ENCODE data around the gene SLC47A2. TPM values are rescaled to one million over a fixed set of nuclear protein-coding genes. Genes with fewer than 3 reads are reported as not detected.
A peak's percentile ranks its signal among the peaks of the same experiment; 100 is the strongest.

The SLC47A2 gene
- total RNA-seq, 2 experiments from 2014 or later: not detected

DNA sequence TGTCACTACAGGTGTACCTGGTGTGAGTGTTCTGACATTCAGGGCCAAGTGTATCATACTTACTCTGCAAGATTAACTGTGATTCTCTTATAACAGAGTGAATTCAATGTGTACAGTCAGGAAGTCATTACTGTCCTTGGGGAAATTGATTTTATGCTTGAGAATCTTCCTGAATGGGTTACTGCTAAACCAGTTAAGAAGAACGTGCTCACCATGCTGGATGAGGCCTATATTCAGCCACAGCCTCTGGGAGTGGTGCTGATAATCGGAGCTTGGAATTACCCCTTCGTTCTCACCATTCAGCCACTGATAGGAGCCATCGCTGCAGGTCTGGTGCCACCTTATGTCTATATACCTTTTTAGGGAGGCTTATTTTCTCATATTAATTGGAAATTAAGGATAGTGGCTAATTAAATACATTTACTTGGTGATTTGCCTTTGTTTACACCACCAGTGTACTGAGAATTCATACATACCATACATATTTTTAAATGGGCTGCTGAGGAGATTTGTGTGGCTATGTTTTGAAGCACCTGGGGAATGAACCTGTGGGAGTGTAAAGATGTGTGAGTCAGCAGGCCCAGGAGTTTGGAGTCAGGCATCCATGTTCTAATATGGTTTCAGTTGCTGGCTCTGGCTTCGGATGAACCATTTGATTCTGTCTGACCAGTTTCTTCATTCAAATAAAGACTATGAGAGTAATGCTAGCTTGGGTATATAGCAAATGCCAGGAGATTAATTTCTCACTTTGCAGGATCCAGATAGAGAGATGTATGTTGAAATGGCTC, 64.7 kb downstream of the SLC47A2 start:
- POLR2A ChIA-PET: no interaction called here
- H3K27me3 Mint-ChIP-seq: no peaks in the 10 kb centered on the region
- H3K4me1 Mint-ChIP-seq: peaks cover 33% of the 10 kb centered on the region
- H3K9me3 Mint-ChIP-seq: no peaks in the 10 kb centered on the region
- DNase-seq (no peak), ATAC-seq (ENCODE audit: low read depth) (no peak)
- no peak overlapping the region for H3K27ac Mint-ChIP-seq
- peaks cover 30% of the 10 kb centered on the region for H3K36me3 Mint-ChIP-seq
- H3K4me3 Mint-ChIP-seq: no peak overlapping the region

DNA sequence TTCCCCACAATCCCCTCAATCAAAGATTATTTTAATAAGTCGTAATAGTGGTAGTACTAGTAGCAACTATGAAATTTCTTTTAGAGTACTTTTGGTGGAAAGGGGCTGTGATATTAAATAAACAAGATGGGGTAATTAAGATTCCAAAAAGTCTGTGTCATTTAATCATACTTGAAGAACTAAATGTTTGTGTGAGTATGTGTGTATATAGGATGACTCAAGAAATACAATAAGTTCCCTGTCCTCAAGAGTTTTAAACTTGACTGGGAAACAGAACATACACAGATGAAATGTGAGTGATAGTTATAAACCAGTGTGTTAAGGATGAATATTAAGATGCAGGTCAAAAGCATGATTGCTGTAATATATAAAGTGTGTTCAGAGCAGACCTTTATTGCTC, 65.6 kb downstream of the SLC47A2 start:
- POLR2A ChIA-PET: no interaction called here
- peaks cover 36% of the 10 kb centered on the region for H3K4me1 Mint-ChIP-seq

DNA sequence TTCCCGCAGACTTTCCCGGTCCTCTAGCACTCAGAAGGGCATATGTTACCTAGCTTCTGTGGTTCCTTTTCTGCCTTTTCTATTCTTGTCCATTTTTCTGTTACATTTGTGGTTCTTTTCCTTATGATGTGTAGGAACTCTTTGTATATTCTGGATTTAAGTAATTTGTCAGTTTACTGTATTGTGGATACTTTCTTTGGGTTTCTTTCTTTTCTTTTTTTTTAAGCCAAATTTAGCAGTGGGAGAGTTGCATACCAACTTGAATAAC, 67.2 kb downstream of the SLC47A2 start:
- POLR2A ChIA-PET: interaction anchor here (1.2 to 1.7 kb wide), 2 partner anchors 95 to 113 kb away, joined by 6 to 10 read pairs; no protein-coding TSS in a partner anchor
- Mint-ChIP-seq H3K27me3 (peaks cover 5% of the 10 kb centered on the region), H3K9me3 (no peaks in the 10 kb centered on the region), H3K4me1 (peaks cover 36% of the 10 kb centered on the region), H3K4me3 (peak overlapping the region; percentile 93), H3K27ac (peak overlapping the region; percentile 89), H3K36me3 (peaks cover 17% of the 10 kb centered on the region)
- no peak for ATAC-seq (ENCODE audit: low read depth)
- DNase-seq: no peak

More for the DNA sequence above, 65.6 kb downstream of the SLC47A2 start:
- H3K9me3 Mint-ChIP-seq: no peaks in the 10 kb centered on the region
- ATAC-seq (ENCODE audit: low read depth) (no peak), DNase-seq (no peak)
- peaks cover 1% of the 10 kb centered on the region for H3K27me3 Mint-ChIP-seq
- no peak overlapping the region for H3K27ac Mint-ChIP-seq
- peaks cover 26% of the 10 kb centered on the region for H3K36me3 Mint-ChIP-seq
- no peak overlapping the region for H3K4me3 Mint-ChIP-seq

DNA sequence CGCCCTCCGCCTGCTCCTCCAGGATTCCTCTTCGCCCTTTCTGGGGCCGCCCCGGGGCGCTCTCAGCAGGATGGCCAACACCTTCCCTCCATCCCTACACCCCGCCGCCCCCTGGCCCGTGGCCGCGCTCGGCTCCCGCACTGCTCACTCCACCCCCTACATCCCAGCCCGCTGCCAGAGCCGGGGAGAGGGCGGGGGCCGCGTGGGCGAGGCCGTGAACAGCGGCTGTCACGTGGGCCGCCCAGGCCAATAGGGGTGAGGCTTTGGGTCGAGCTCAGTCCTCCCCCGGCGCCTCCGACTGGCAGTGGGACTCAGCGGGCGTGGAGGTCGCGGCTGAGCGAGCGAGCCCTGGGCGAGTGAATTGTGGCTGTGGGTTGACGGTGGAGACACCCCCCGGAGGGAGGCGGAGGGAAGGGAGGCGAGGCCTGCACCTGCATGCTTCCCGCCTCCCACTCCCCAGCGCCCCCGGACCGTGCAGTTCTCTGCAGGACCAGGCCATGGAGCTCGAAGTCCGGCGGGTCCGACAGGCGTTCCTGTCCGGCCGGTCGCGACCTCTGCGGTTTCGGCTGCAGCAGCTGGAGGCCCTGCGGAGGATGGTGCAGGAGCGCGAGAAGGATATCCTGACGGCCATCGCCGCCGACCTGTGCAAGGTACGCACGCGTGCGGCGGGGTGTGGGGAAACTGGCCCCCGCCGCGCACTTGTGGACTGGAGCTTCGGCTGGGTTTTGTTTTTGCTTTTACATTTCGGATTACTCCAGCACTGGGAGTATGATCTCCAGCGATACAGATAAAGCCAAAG, 67.7 kb downstream of the SLC47A2 start, which contains the start of gene ALDH3A2:
Gene ALDH3A2 (plus strand): TSS at position 277 of the 799 bp plus-strand sequence. CDS start 221 bp downstream, at position 498.
- peaks cover 13% of the 10 kb centered on the region for H3K36me3 Mint-ChIP-seq
- POLR2A ChIA-PET: interaction anchor here (1.0 to 1.7 kb wide), 7 partner anchors 8 to 329 kb away, joined by 3 to 10 read pairs (median 6); partner anchors contain the start of genes AKAP10 and MAPK7
- DNase-seq (peak; percentile 93), ATAC-seq (ENCODE audit: low read depth) (peak; percentile 96)
- H3K27me3 Mint-ChIP-seq: peaks cover 8% of the 10 kb centered on the region
- H3K4me3 Mint-ChIP-seq: peak within 1 kb of the TSS; percentile 93
- no peaks in the 10 kb centered on the region for H3K9me3 Mint-ChIP-seq
- H3K4me1 Mint-ChIP-seq: peaks cover 36% of the 10 kb centered on the region
- H3K27ac Mint-ChIP-seq: peak within 1 kb of the TSS; percentile 89

DNA sequence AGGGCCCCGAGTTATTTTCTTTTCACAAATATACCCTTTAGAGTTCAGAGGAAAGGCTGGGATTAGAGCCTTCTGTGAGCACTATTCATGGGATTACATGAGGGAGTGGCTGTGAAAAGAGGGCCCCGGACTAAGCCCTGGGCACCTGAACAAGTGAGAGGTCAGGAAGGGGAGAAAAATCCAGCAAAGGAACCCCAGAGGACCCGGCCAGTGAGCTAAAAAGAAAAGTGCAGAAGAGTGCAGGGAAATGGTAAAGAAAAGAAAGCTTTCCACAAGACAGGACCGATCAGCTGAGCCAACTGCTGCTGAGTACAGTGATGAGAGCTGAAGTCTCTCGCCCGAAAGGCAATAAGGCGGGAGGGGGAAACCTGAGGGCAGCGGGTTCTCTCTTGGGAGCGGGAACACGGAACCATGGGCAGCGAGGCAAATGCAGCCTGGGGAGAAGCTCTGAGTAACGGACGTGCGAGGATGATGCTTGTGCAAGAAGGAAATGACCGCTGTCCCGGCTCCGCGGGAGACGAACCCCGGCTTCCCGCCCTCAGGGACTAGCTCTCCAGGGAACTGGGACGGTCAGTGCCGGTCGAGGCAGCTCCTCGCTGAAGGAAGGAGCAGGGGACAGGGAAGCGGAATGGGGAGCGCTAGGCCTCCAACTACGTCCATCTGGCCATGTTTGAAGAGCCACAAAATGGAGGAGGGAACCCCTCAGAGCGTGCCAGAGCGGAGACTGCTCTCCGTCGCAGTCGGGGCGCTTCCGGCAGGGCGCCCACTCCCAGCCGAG, 68.5 kb downstream of the SLC47A2 start:
- H3K36me3 Mint-ChIP-seq: peaks cover 6% of the 10 kb centered on the region
- H3K27me3 Mint-ChIP-seq: peaks cover 8% of the 10 kb centered on the region
- no peaks in the 10 kb centered on the region for H3K9me3 Mint-ChIP-seq
- ATAC-seq (ENCODE audit: low read depth) (peak; percentile 56), DNase-seq (no peak)
- H3K27ac Mint-ChIP-seq: peak overlapping the region; percentile 89
- POLR2A ChIA-PET: interaction anchor here (0.7 to 1.7 kb wide), 9 partner anchors 9 to 330 kb away, joined by 3 to 10 read pairs (median 5); partner anchors contain the start of genes AKAP10 and MAPK7
- peak overlapping the region; percentile 93 for H3K4me3 Mint-ChIP-seq
- H3K4me1 Mint-ChIP-seq: peaks cover 36% of the 10 kb centered on the region

DNA sequence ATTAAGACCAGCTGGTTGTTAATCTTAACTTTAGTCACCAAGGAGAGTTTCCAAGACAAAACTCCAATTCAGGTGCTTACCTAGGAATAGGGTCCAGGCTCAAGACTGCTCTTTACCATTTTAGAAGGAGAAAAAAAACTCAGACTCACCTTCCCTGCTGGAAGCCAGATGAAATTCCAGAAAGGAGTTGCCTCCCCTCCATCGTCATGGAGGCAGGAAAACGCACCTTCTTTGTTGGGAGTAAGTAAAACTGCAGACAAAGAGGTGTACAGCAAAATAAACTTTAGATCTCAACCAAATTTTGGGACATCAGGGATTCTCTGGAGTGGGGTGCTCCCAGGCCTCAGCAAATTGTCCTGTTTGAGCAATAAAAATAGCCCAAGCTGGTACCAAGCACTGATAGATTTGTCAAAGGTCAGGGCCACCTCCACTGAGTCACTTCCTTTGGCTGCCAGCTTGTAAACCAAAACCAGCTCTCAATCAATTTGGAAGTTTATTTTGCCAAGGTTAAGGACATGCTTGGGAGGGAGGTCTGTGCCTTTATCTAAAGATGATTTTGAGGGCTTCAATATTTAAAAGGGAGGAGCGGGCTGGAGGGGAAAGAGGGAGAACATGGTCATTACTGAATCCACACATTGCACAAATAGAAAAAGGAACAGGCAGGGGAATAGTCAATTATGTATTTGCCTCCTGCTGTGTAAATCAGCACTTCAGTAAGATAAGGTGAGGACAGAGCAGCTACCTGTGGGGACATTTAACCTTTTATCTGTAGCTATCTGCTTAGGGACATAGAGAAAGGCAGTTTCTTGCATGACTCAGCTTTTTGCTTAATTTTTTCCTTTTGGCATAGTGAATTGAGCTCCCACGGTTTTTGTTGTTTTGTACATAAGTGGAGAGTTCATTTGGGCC, 69.3 kb downstream of the SLC47A2 start:
- Mint-ChIP-seq H3K9me3 (no peaks in the 10 kb centered on the region), H3K4me3 (peak overlapping the region; percentile 93), H3K27ac (peak overlapping the region; percentile 89), H3K36me3 (peaks cover 3% of the 10 kb centered on the region), H3K4me1 (peaks cover 42% of the 10 kb centered on the region), H3K27me3 (peaks cover 15% of the 10 kb centered on the region)
- DNase-seq (no peak), ATAC-seq (ENCODE audit: low read depth) (no peak)
- POLR2A ChIA-PET: interaction anchor here (0.7 to 1.7 kb wide), 8 partner anchors 8 to 331 kb away, joined by 3 to 8 read pairs (median 4); partner anchors contain the start of gene AKAP10

DNA sequence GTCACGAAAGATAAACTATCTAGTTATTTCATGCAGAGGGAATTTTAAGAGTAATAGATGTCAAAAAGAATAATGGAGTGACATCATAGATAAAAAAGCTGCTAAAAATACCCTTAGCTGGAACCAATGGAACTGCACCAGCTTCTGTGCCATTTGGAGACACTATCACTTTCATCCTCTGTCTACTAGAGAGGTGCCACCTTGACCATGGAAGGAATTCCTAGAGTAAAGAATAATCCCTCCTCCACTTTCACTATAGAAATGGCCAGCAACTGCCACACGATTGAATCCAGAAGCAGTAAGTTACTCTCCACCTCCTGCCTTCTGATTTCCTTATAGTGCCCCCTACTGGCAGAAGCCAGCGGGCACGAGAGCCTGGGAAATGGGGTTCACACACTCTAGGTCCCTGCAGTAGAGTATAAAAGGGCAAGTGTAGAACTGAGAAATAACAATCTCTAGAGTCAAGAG, 70.6 kb downstream of the SLC47A2 start:
- Mint-ChIP-seq H3K9me3 (no peaks in the 10 kb centered on the region), H3K27ac (no peak overlapping the region), H3K4me3 (no peak overlapping the region), H3K36me3 (no peaks in the 10 kb centered on the region), H3K4me1 (peaks cover 38% of the 10 kb centered on the region), H3K27me3 (peaks cover 21% of the 10 kb centered on the region)
- POLR2A ChIA-PET: no interaction called here
- no peak for ATAC-seq (ENCODE audit: low read depth)
- peak; percentile 66 for DNase-seq

DNA sequence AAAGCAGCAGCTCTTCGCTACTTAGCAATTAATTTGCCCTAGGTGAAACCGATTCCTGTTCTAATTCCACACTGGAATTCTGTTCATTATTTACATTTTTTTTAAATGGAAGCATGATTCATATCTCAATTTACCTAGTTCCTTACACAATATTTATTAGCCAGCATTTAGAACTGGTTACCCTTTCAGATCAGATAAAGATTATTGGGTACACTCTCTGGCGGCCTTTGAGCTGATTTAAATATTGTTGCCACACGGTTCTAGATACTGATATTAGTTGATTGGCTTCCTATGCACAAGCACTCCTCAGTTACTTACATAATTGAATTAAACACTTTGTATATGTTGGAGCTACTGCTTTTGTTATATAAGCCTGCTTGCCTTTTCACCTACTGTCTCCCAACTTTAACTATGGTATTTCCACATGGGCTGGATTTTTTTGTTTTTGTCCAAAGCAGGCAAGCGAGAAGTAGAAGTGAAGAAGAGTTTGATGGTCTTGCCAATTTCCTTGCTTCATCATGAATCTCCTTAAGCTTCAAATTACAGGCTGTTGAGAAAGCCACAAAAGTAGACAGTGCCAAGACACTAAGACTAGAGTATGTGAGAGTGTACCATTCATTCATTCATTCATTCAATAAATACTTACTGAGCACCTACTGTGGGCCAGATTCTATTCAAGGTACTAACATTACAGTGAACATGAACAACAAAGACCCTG, 71.7 kb downstream of the SLC47A2 start:
- DNase-seq: no peak
- H3K4me3 Mint-ChIP-seq: no peak overlapping the region
- no peak for ATAC-seq (ENCODE audit: low read depth)
- POLR2A ChIA-PET: no interaction called here
- H3K27ac Mint-ChIP-seq: no peak overlapping the region
- H3K27me3 Mint-ChIP-seq: peaks cover 25% of the 10 kb centered on the region
- H3K4me1 Mint-ChIP-seq: peaks cover 32% of the 10 kb centered on the region
- no peaks in the 10 kb centered on the region for H3K9me3 Mint-ChIP-seq
- no peaks in the 10 kb centered on the region for H3K36me3 Mint-ChIP-seq

DNA sequence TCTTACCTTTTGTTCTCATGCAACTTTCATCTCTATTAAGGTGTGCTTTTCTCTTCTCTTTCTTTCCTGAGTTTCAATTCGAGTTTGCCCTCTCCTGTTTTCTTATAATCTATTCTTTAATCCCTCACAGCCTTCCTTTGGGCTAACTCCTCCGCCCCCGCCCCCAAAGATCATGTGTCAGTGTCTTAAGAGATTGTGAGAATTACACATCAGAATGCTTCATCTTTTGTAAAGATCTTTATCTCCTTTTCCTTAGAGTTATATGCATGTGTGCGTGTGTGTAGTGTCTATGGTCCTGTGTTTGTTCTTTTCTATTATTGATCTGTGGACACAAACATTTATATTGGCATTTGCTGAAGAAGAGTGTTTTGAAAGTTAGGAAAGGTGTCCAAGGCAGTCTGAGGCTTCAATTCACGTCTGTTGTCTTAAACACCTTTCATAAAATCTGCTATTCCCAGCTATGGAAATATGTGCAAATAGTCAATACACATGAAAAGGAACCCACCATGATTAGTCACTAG, 74.0 kb downstream of the SLC47A2 start:
- Mint-ChIP-seq H3K27ac (no peak overlapping the region), H3K36me3 (no peaks in the 10 kb centered on the region), H3K9me3 (no peaks in the 10 kb centered on the region), H3K4me3 (no peak overlapping the region), H3K27me3 (peaks cover 32% of the 10 kb centered on the region), H3K4me1 (peaks cover 20% of the 10 kb centered on the region)
- DNase-seq: no peak
- ATAC-seq (ENCODE audit: low read depth): no peak
- POLR2A ChIA-PET: no interaction called here

DNA sequence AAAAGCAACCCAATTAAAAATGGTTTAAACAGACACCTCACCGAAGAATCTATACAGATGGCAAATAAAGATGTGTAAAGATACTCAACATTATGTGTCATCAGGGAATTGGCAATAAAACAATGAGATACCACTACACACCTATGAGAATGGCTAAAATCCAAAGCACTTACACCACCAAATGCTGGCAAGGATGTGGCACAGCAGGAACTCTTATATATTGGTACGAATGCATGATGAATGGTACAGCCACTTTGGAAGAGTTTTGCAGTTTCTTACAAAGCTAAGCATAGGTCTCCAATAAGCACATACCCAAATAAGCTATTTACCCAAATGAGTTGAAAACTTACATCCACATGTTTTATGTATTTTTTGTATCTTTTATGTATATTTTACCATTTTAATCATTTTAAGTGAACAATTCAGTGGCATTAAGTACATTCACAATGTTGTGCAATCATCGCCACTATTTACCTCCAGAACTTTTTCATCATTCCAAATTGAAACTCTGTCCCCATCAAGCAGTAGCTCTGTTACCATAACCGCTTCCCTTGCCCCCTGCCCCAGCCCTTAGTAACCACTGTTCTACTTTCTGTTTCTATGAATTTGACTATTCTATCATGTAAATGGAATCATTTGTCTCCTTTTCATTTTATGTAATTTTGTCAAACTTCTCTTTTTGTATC, 74.6 kb downstream of the SLC47A2 start:
- no peak overlapping the region for H3K27ac Mint-ChIP-seq
- ATAC-seq (ENCODE audit: low read depth): no peak
- H3K4me3 Mint-ChIP-seq: no peak overlapping the region
- H3K27me3 Mint-ChIP-seq: peaks cover 35% of the 10 kb centered on the region
- H3K4me1 Mint-ChIP-seq: peaks cover 14% of the 10 kb centered on the region
- no peak for DNase-seq
- POLR2A ChIA-PET: no interaction called here
- no peaks in the 10 kb centered on the region for H3K36me3 Mint-ChIP-seq
- no peaks in the 10 kb centered on the region for H3K9me3 Mint-ChIP-seq

DNA sequence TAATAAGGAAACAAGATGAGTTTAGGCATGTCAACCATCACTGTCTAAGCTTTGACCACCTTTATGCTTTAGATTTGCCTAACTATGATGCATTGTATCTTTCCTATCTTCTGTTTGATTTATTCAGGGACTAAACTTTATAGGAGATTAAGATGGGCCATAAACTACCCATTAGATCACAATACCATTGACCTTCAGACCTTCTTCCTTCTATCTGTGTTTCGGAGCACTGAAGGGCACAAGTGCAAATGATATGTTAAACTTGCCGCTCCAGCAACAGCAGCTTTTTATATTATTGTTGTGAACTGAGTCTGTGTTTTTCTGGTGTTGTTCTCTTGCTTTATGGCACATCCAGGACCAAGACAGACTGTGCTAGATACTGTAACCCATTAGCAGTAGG, 84.5 kb downstream of the SLC47A2 start:
- no peak for ATAC-seq (ENCODE audit: low read depth)
- Mint-ChIP-seq H3K27ac (no peak overlapping the region), H3K36me3 (no peaks in the 10 kb centered on the region), H3K4me3 (no peak overlapping the region), H3K27me3 (peaks cover 20% of the 10 kb centered on the region), H3K9me3 (no peaks in the 10 kb centered on the region), H3K4me1 (no peaks in the 10 kb centered on the region)
- POLR2A ChIA-PET: no interaction called here
- no peak for DNase-seq

Data from activated naive CD8-positive, alpha-beta T cell treated with anti-CD3 and anti-CD28 coated beads, Interleukin-2, amount 10 ng/mL, durations not matched to agents 7 days and 5 days (primary cell).